SU-DHL-6 (cell line): ENCODE data around the gene RNF130.
"Not testable (repeated sequence)": the region's sequence is repeated elsewhere in the genome, so short reads cannot be mapped to it uniquely, and the experiment has no call there.

Experiments
- H2AFZ ChIP-seq: fragments of 200-600 bp; sonication (generic); 2 replicates; pipeline ENCODE4 v1.6.1; 2014; ENCODE audit warnings: low read depth, mild to moderate bottlenecking, moderate library complexity, mixed read lengths, antibody characterized with exemption, low read length; ENCODE audit not compliant: severe bottlenecking
- H3F3A ChIP-seq: fragments of 200-600 bp; shearing (Covaris generic); 2 replicates; pipeline ENCODE4 v1.6.0; 2016; ENCODE audit warnings: antibody characterized with exemption, mild to moderate bottlenecking; ENCODE audit not compliant: insufficient read depth
- H3K27ac ChIP-seq: fragments of 200-600 bp; sonication (generic); 2 replicates; pipeline ENCODE4 v1.5.1; 2016; ENCODE audit warnings: low read depth, mild to moderate bottlenecking, low read length, moderate library complexity, mixed read lengths
- H3K27me3 ChIP-seq: fragments of 200-600 bp; sonication (generic), shearing (Covaris generic); 2 replicates; pipeline ENCODE4 v1.6.0; 2014; ENCODE audit warnings: mild to moderate bottlenecking, low read length
- H3K36me3 ChIP-seq: fragments of 200-600 bp; sonication (generic); 2 replicates; pipeline ENCODE4 v1.6.1; 2014; ENCODE audit warnings: mild to moderate bottlenecking, low read length, mixed read lengths
- H3K4me2 ChIP-seq: fragments of 300-600, 200-600 bp; shearing (Covaris generic), sonication (generic); 2 replicates; pipeline ENCODE4 v1.6.0; 2014; ENCODE audit warnings: low read length, low read depth, mild to moderate bottlenecking; ENCODE audit not compliant: poor library complexity, severe bottlenecking
- H3K4me3 ChIP-seq: fragments of 200-600 bp; sonication (generic); 2 replicates; pipeline ENCODE4 v1.5.1; 2014; ENCODE audit warnings: antibody characterized with exemption, low read length, mild to moderate bottlenecking, mixed read lengths; ENCODE audit not compliant: insufficient read depth, poor library complexity, severe bottlenecking
- H3K79me2 ChIP-seq: fragments of 200-600 bp; sonication (generic); 2 replicates; pipeline ENCODE4 v1.6.1; 2014; ENCODE audit warnings: mild to moderate bottlenecking, low read length, moderate library complexity; ENCODE audit not compliant: insufficient read depth
- H3K9ac ChIP-seq: fragments of 200-600 bp; sonication (generic); 2 replicates; pipeline ENCODE4 v1.7.0; 2014; ENCODE audit warnings: mild to moderate bottlenecking, low read length
- H3K9me2 ChIP-seq: fragments of 200-600 bp; sonication (generic); replicated peaks from 2 replicates; pipeline ENCODE4 v1.6.1; 2014; ENCODE audit warnings: low read length; ENCODE audit not compliant: insufficient read depth
- H3K9me3 ChIP-seq: fragments of 200-600 bp; sonication (generic); 2 replicates; pipeline ENCODE4 v1.6.1; 2014; ENCODE audit warnings: low read length, mixed read lengths; ENCODE audit not compliant: insufficient read depth
- H4K20me1 ChIP-seq: fragments of 200-600 bp; sonication (generic); 2 replicates; pipeline ENCODE4 v1.6.1; 2014; ENCODE audit warnings: low read depth, mild to moderate bottlenecking, antibody characterized with exemption, low read length, moderate library complexity, mixed read lengths
- CTCF ChIP-seq: fragments of 200-600 bp; sonication (generic); IDR thresholded peaks from one replicate; pipeline ENCODE4 v1.5.1; 2017; ENCODE audit warnings: antibody characterized with exemption, mild to moderate bottlenecking, low read length, moderate library complexity; ENCODE audit not compliant: insufficient read depth, poor library complexity, severe bottlenecking
- EZH2phosphoT487 ChIP-seq: fragments of 200-600 bp; sonication (generic), shearing (Covaris generic); conservative IDR thresholded peaks from 2 replicates; pipeline ENCODE4 v1.6.1; 2018; ENCODE audit warnings: mild to moderate bottlenecking, antibody characterized with exemption, low read length, moderate library complexity, mixed read lengths

RNF130 gene

GRCh38 chr5:180026320-180026719, 45.2 kb downstream of the RNF130 start:
- Histone ChIP-seq H3K9ac (no peak overlapping the region), H3K9me3 (no peaks in the 10 kb centered on the region), H2AFZ (no peak overlapping the region), H3K27ac (no peak overlapping the region), H3K79me2 (no peaks in the 10 kb centered on the region), H3K36me3 (no peaks in the 10 kb centered on the region), H3K4me2 (no peak overlapping the region), H3K9me2 (no peaks in the 10 kb centered on the region), H3F3A (no peaks in the 10 kb centered on the region), H4K20me1 (no peaks in the 10 kb centered on the region), H3K4me3 (no peak overlapping the region), H3K27me3 (no peaks in the 10 kb centered on the region)
- no peak for TF ChIP-seq EZH2phosphoT487

GRCh38 chr5:180021900-180022299, 49.7 kb downstream of the RNF130 start:
- no peaks in the 10 kb centered on the region for H3K79me2 ChIP-seq
- H3K9me3 ChIP-seq: no peaks in the 10 kb centered on the region
- no peak overlapping the region for H3K9ac ChIP-seq
- no peak overlapping the region for H2AFZ ChIP-seq
- H3K4me2 ChIP-seq: no peak overlapping the region
- no peaks in the 10 kb centered on the region for H3F3A ChIP-seq
- no peaks in the 10 kb centered on the region for H3K36me3 ChIP-seq
- H3K4me3 ChIP-seq: no peak overlapping the region
- no peaks in the 10 kb centered on the region for H3K9me2 ChIP-seq
- no peaks in the 10 kb centered on the region for H4K20me1 ChIP-seq
- no peak for TF ChIP-seq EZH2phosphoT487
- no peak for TF ChIP-seq CTCF
- no peak overlapping the region for H3K27ac ChIP-seq
- no peaks in the 10 kb centered on the region for H3K27me3 ChIP-seq

GRCh38 chr5:180020176-180020575, 51.4 kb downstream of the RNF130 start:
- H3K4me3 ChIP-seq: no peak overlapping the region
- H3K4me2 ChIP-seq: no peak overlapping the region
- no peaks in the 10 kb centered on the region for H3K27me3 ChIP-seq
- H3K9me2 ChIP-seq: no peaks in the 10 kb centered on the region
- H3F3A ChIP-seq: no peaks in the 10 kb centered on the region
- no peak overlapping the region for H3K27ac ChIP-seq
- H3K9me3 ChIP-seq: no peaks in the 10 kb centered on the region
- no peaks in the 10 kb centered on the region for H4K20me1 ChIP-seq
- no peaks in the 10 kb centered on the region for H3K79me2 ChIP-seq
- no peak for TF ChIP-seq CTCF
- TF ChIP-seq EZH2phosphoT487: no peak
- H3K36me3 ChIP-seq: no peaks in the 10 kb centered on the region
- H3K9ac ChIP-seq: no peak overlapping the region
- H2AFZ ChIP-seq: no peak overlapping the region

GRCh38 chr5:180018347-180019060, 53.1 kb downstream of the RNF130 start:
- H3K27me3 ChIP-seq: no peaks in the 10 kb centered on the region
- no peaks in the 10 kb centered on the region for H4K20me1 ChIP-seq
- no peaks in the 10 kb centered on the region for H3K9me3 ChIP-seq
- no peak overlapping the region for H3K27ac ChIP-seq
- H3K79me2 ChIP-seq: no peaks in the 10 kb centered on the region
- no peak overlapping the region for H3K9ac ChIP-seq
- H3K4me2 ChIP-seq: no peak overlapping the region
- no peaks in the 10 kb centered on the region for H3K36me3 ChIP-seq
- no peak overlapping the region for H2AFZ ChIP-seq
- no peak overlapping the region for H3K4me3 ChIP-seq
- TF ChIP-seq CTCF (no peak), EZH2phosphoT487 (no peak)
- no peaks in the 10 kb centered on the region for H3F3A ChIP-seq
- no peaks in the 10 kb centered on the region for H3K9me2 ChIP-seq

GRCh38 chr5:180015523-180015922, 56.0 kb downstream of the RNF130 start:
- H3K4me2 ChIP-seq, H3K4me3 ChIP-seq, H3K27me3 ChIP-seq, H3K9me2 ChIP-seq, H4K20me1 ChIP-seq, H3K36me3 ChIP-seq, H3K79me2 ChIP-seq, H3K9ac ChIP-seq, H3F3A ChIP-seq, H2AFZ ChIP-seq, H3K27ac ChIP-seq, H3K9me3 ChIP-seq: not testable (repeated sequence)
